ENCODE data around the gene UBXN6. TPM values are rescaled to one million over a fixed set of nuclear protein-coding genes. Genes with fewer than 3 reads are reported as not detected.

Gene UBXN6, protein sequence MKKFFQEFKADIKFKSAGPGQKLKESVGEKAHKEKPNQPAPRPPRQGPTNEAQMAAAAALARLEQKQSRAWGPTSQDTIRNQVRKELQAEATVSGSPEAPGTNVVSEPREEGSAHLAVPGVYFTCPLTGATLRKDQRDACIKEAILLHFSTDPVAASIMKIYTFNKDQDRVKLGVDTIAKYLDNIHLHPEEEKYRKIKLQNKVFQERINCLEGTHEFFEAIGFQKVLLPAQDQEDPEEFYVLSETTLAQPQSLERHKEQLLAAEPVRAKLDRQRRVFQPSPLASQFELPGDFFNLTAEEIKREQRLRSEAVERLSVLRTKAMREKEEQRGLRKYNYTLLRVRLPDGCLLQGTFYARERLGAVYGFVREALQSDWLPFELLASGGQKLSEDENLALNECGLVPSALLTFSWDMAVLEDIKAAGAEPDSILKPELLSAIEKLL
- 76.0 and 92.8 TPM in 2 replicates for total RNA-seq

DNA sequence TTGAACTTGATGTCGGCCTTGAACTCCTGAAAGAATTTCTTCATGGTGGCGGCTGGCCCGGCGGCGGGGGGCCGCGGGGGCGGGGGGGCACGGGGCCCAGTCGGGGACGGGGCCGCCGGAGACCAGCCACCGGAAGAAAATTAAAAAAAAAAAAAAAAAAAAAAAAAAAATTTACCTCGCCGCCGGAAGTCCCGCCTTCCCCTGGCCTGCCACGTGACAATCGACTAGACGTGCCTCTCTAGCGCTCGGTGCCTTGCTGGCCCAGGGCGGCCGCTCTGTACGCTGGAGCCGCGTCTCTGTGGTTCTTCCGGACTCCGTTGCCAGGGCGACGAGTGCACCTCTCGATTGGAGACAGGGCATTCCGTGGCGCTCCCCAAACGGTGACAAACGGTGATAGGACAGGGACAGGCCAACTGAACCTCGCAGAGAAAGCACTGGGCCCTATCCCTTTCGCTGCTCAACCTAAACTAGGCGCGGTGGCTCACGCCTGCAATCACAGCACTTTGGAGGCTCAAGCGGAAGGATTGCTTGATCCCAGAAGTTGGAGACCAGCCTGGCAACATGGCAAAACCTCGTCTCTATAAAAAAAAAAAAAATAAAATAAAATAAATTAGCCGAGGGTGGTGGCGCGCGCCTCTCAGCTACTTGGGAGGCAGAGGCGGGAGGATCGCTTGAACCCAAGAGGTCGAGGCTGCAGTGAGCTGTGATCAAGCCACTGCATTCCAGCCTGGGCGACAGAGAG is at the start of gene UBXN6:
TSS of gene UBXN6 (minus strand) at position 141 of the 742 bp plus-strand sequence. CDS start at position 44, 97 bp downstream.

DNA sequence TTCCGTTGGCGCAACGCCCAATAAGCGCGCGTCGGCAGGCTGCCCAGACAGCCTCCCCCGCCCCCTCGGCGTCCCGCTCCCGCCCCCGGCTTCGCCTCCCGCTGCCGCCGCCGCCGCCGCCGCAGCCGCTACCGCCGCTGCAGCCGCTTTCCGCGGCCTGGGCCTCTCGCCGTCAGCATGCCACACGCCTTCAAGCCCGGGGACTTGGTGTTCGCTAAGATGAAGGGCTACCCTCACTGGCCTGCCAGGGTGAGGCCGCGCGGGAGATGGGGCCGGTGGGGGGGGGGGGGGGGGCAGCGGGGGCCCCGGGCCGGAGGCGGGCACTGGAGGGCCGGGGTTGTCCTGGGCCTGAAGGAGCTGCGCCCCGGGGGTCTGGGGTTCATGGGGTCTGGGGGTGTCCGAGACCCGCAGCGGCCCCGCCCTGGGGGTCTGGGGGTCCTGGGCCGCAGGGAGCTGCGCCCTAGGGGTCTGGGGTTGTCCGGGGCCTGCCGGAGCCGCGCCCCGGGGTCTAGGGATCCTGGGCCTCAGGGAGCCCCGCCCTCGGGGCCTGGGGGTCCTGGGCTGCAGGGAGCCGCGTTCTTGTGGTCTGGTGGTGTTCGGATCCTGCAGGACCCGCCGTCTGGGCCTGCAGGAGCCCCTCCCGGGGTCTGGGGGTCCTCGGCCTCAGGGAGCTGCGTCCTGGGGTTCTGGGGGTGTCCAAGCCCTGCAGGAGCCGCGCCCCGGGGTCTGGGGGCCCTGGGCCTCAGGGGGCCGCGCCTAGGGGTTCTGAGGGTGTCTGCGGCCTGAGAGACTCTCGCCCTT is 14.8 kb upstream of the UBXN6 start, which contains the start of gene HDGFL2:
TSS of gene HDGFL2 (plus strand) at position 124 of the 801 bp plus-strand sequence. CDS start at position 178, 54 bp downstream.

DNA sequence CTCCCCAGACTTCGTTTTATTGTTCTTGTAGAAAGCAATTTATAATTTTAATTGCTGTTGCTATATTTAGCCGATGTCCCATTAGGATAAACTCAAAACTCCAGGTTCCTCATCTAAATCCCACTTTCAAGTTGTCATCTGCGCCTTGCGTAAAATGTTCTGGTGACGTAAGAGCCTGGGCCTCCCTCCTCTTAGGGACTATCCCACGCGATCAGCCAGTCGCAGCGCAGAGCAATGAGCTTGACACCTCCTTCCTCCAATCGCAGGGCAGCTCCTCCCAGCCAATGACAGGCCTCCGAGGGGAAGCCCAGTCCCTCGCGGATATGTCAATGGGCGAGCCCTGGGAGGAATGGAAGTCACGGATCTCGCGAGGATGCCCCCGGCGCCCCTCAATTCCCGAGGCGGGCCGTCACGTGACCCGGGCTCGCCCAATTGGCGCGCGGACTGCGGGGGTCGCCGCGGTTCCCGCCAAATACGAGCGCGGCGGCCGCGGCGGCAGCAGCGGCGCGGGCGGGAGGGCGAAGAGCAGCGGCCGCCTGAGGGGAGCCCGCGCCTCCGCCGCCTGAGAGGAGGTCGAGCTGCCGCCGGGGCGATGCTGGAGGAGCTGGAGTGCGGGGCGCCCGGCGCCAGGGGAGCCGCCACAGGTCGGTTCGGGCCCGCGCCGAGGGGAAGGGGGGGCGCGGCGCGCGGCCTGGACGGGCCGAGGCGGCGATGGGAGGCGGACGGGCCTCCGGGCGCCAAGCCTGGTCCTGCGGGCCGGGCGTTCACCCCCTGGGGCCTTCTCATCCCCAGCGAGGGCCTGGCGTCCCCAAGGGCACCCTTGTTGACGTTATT is 55.2 kb downstream of the UBXN6 start, which contains the start of gene CHAF1A:
TSS of gene CHAF1A (plus strand) at position 470 of the 834 bp plus-strand sequence. CDS start at position 593, 123 bp downstream.

DNA sequence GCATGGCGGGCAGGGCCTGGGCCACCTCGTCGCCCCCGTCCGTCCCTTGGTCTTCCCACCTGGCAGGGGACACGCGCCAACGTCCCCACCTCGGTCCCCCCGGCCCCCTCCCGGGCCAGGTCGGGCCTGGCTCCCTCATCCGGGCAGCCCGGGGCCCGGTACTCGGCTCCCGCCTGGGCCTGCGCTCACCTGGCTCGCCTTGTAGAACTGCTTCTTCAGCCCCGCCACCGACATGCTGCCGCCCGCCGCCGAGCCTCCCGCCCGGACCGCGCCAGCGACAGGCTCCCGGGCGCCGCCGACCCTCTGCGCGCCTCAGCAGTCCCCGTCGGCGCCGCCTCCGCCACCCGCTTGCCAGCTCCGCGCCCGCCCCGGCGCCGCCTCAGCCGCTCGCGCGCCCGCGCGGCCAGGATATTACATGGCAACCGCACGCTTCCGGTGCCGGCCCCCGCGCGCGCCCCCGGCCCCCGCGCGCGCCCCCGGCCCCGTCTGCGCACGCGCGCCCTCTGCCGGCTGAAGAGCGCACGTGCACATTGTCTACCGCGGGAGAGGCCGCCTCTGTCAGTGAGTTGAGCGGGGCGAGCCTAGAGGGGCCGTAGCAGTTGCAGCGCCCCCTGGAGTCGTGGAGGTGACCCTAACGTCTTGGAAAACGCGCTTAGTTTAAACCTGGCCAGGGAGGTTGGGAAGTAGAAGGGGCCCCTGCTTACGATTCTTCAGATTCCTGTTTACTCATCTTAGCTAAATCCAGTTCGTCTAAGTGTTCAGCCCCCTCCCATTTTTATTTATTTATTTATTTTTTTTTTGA is 57.3 kb downstream of the UBXN6 start, which contains the start of gene SH3GL1:
TSS of gene SH3GL1 (minus strand) at position 413 of the 802 bp plus-strand sequence. CDS start at position 234, 179 bp downstream.

Other genes with a start within 250 kb of the UBXN6 start
- gene EBI3, start 228.3 kb downstream of the UBXN6 start, total RNA-seq, result 0.35 TPM in 1 of 2 replicates, not detected in the other
- 15.6 and 17.2 TPM in 2 replicates for gene YJU2, start 210.7 kb downstream of the UBXN6 start, total RNA-seq
- 0.86 TPM in 1 of 2 replicates, not detected in the other for gene SHD, start 178.5 kb downstream of the UBXN6 start, total RNA-seq
- not detected in 2 replicates for gene TMIGD2, start 155.4 kb downstream of the UBXN6 start, total RNA-seq
- gene FSD1, start 153.2 kb downstream of the UBXN6 start, total RNA-seq, result 5.2 and 14.4 TPM in 2 replicates
- gene STAP2, start 119.0 kb downstream of the UBXN6 start, total RNA-seq, result 18.4 and 20.2 TPM in 2 replicates
- gene MPND, start 114.2 kb downstream of the UBXN6 start, total RNA-seq, result 2.5 and 3.5 TPM in 2 replicates
- gene SH3GL1, start 57.2 kb downstream of the UBXN6 start, total RNA-seq, result 117 and 129 TPM in 2 replicates
- gene CHAF1A, start 55.2 kb downstream of the UBXN6 start, total RNA-seq, result 9.5 and 17.2 TPM in 2 replicates
- gene HDGFL2, start 14.5 kb upstream of the UBXN6 start, total RNA-seq, result 74.6 and 78.7 TPM in 2 replicates
- 0.71 and 1.2 TPM in 2 replicates for gene PLIN4, start 60.7 kb upstream of the UBXN6 start, total RNA-seq
- gene PLIN5, start 77.4 kb upstream of the UBXN6 start, total RNA-seq, result 0.18 TPM in 1 of 2 replicates, not detected in the other
- not detected in 2 replicates for gene LRG1, start 82.2 kb upstream of the UBXN6 start, total RNA-seq
- 0.53 and 0.86 TPM in 2 replicates for gene SEMA6B, start 101.9 kb upstream of the UBXN6 start, total RNA-seq
- 5.5 and 8.0 TPM in 2 replicates for gene TNFAIP8L1, start 181.7 kb upstream of the UBXN6 start, total RNA-seq
- gene MYDGF, start 212.5 kb upstream of the UBXN6 start, total RNA-seq, result 254 and 310 TPM in 2 replicates